Astrocyte (in vitro differentiated cells and primary cell): ENCODE data around the gene SRPRA. TPM values are rescaled to one million over a fixed set of nuclear protein-coding genes. Genes with fewer than 3 reads are reported as not detected.
A peak's percentile ranks its signal among the peaks of the same experiment; 100 is the strongest.

Source experiments
- DNase-seq: peaks from one replicate; pipeline ENCODE4 v3.0.0-alpha.2; 2010; ENCODE audit warnings: low read depth
- FAIRE-seq: peaks from 2 replicates; lab custom pipeline; 2011; peaks lifted over from hg19 to GRCh38; lab: Jason Lieb, UNC
- H2AFZ ChIP-seq: 2 replicates; pipeline ENCODE4 v1.6.0; 2012; ENCODE audit warnings: low read depth, low read length, inconsistent platforms
- H3K27ac ChIP-seq: 2 replicates; pipeline ENCODE4 v1.5.1; 2011; ENCODE audit warnings: low read depth, low read length, inconsistent platforms
- H3K27me3 ChIP-seq: 2 replicates; pipeline ENCODE4 v1.6.0; 2011; ENCODE audit warnings: low read length, inconsistent platforms; ENCODE audit not compliant: insufficient read depth
- H3K36me3 ChIP-seq: 2 replicates; pipeline ENCODE4 v1.5.1; 2011; ENCODE audit warnings: low read length, inconsistent platforms; ENCODE audit not compliant: insufficient read depth
- H3K4me1 ChIP-seq: 2 replicates; pipeline ENCODE4 v1.5.1; 2011; ENCODE audit warnings: low read length, inconsistent platforms; ENCODE audit not compliant: insufficient read depth
- H3K4me2 ChIP-seq: 2 replicates; pipeline ENCODE4 v1.6.0; 2012; ENCODE audit warnings: low read length, inconsistent platforms
- H3K4me3 ChIP-seq: 2 replicates; pipeline ENCODE4 v1.5.1; 2011; ENCODE audit warnings: low read depth, mild to moderate bottlenecking, low read length, inconsistent platforms; ENCODE audit not compliant: insufficient read depth
- H3K79me2 ChIP-seq: 2 replicates; pipeline ENCODE4 v1.6.0; 2012; ENCODE audit warnings: mild to moderate bottlenecking, low read length, inconsistent platforms; ENCODE audit not compliant: insufficient read depth
- H3K9ac ChIP-seq: 2 replicates; pipeline ENCODE4 v1.6.0; 2012; ENCODE audit warnings: mild to moderate bottlenecking, low read length, inconsistent platforms
- H3K9me3 ChIP-seq: 2 replicates; pipeline ENCODE4 v1.5.1; 2012; ENCODE audit warnings: low read depth, mild to moderate bottlenecking, low read length, inconsistent platforms; ENCODE audit not compliant: insufficient read depth
- H4K20me1 ChIP-seq: 2 replicates; pipeline ENCODE4 v1.6.0; 2012; ENCODE audit warnings: low read length, inconsistent platforms; ENCODE audit not compliant: insufficient read depth
- H3K27ac Mint-ChIP-seq: one replicate; pipeline ENCODE4 v1.8.0; 2021; ENCODE audit warnings: mild to moderate bottlenecking, mixed read lengths; ENCODE audit not compliant: unreplicated experiment
- H3K27me3 Mint-ChIP-seq: one replicate; pipeline ENCODE4 v1.8.0; 2021; ENCODE audit warnings: low read depth, mixed read lengths; ENCODE audit not compliant: unreplicated experiment
- H3K36me3 Mint-ChIP-seq: one replicate; pipeline ENCODE4 v1.8.0; 2021; ENCODE audit warnings: low read depth, mixed read lengths; ENCODE audit not compliant: unreplicated experiment
- H3K4me1 Mint-ChIP-seq: one replicate; pipeline ENCODE4 v1.8.0; 2021; ENCODE audit warnings: low read depth, mixed read lengths; ENCODE audit not compliant: unreplicated experiment
- H3K4me3 Mint-ChIP-seq: one replicate; pipeline ENCODE4 v1.8.0; 2021; ENCODE audit warnings: mild to moderate bottlenecking, moderate library complexity, mixed read lengths; ENCODE audit not compliant: unreplicated experiment
- H3K9me3 Mint-ChIP-seq: one replicate; pipeline ENCODE4 v1.8.0; 2021; ENCODE audit warnings: mild to moderate bottlenecking, mixed read lengths; ENCODE audit not compliant: unreplicated experiment
- EZH2 ChIP-seq: IDR thresholded peaks from 2 replicates; pipeline ENCODE4 v1.6.1; 2012; ENCODE audit warnings: mild to moderate bottlenecking, low read length, inconsistent platforms; ENCODE audit not compliant: insufficient read depth
- total RNA-seq: library from RNA; stranded (reverse); gene quantifications from 2 replicates; pipeline ENCODE4 v1.2.1, GENCODE V29; 2021
- TF ChIP-seq, protein P1 (sequence below): IDR thresholded peaks from 2 replicates; pipeline ENCODE4 v1.5.1; 2011; ENCODE audit warnings: low read depth, mild to moderate bottlenecking, inconsistent platforms, low read length, moderate library complexity; ENCODE audit not compliant: insufficient read depth

The SRPRA gene
- total RNA-seq, 1 donor from 2014 or later: 74.6 TPM

GRCh38 chr11:126229858-126230540 lies 38.7 kb downstream of the SRPRA start:
- peak; percentile 35 for DNase-seq
- peaks cover 41% of the 10 kb centered on the region for H4K20me1 ChIP-seq
- no peak overlapping the region for H3K4me2 ChIP-seq
- no peaks in the 10 kb centered on the region for H3K4me1 ChIP-seq
- Mint-ChIP-seq H3K27me3 (no peaks in the 10 kb centered on the region), H3K36me3 (no peaks in the 10 kb centered on the region), H3K4me3 (no peak overlapping the region), H3K9me3 (no peaks in the 10 kb centered on the region), H3K27ac (no peak overlapping the region), H3K4me1 (peaks cover 5% of the 10 kb centered on the region)
- H3K4me3 ChIP-seq: no peak overlapping the region
- no peaks in the 10 kb centered on the region for H3K36me3 ChIP-seq
- TF ChIP-seq EZH2: no peak
- TF ChIP-seq, protein P1, sequence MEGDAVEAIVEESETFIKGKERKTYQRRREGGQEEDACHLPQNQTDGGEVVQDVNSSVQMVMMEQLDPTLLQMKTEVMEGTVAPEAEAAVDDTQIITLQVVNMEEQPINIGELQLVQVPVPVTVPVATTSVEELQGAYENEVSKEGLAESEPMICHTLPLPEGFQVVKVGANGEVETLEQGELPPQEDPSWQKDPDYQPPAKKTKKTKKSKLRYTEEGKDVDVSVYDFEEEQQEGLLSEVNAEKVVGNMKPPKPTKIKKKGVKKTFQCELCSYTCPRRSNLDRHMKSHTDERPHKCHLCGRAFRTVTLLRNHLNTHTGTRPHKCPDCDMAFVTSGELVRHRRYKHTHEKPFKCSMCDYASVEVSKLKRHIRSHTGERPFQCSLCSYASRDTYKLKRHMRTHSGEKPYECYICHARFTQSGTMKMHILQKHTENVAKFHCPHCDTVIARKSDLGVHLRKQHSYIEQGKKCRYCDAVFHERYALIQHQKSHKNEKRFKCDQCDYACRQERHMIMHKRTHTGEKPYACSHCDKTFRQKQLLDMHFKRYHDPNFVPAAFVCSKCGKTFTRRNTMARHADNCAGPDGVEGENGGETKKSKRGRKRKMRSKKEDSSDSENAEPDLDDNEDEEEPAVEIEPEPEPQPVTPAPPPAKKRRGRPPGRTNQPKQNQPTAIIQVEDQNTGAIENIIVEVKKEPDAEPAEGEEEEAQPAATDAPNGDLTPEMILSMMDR: no peak
- no peaks in the 10 kb centered on the region for H3K27me3 ChIP-seq
- H2AFZ ChIP-seq: no peak overlapping the region
- no peak overlapping the region for H3K27ac ChIP-seq
- no peaks in the 10 kb centered on the region for H3K9me3 ChIP-seq
- H3K79me2 ChIP-seq: peaks cover 23% of the 10 kb centered on the region
- FAIRE-seq: no peak
- no peak overlapping the region for H3K9ac ChIP-seq

- no peak for FAIRE-seq
- no peaks in the 10 kb centered on the region for H3K27me3 ChIP-seq
- peaks cover 2% of the 10 kb centered on the region for H3K36me3 Mint-ChIP-seq
- no peaks in the 10 kb centered on the region for H3K9me3 ChIP-seq
- TF ChIP-seq, protein P1: no peak
- no peak for TF ChIP-seq EZH2
- no peak overlapping the region for H2AFZ ChIP-seq
- H3K36me3 ChIP-seq: no peaks in the 10 kb centered on the region
- no peak overlapping the region for H3K9ac ChIP-seq
- DNase-seq: no peak
- H4K20me1 ChIP-seq: peaks cover 65% of the 10 kb centered on the region
- no peak overlapping the region for H3K4me2 ChIP-seq
- H3K27ac ChIP-seq: no peak overlapping the region
- H3K27ac Mint-ChIP-seq: no peak overlapping the region
- H3K4me1 ChIP-seq: no peaks in the 10 kb centered on the region
- no peak overlapping the region for H3K4me3 ChIP-seq
- peaks cover 4% of the 10 kb centered on the region for H3K4me1 Mint-ChIP-seq
- peaks cover 50% of the 10 kb centered on the region for H3K79me2 ChIP-seq
- no peaks in the 10 kb centered on the region for H3K27me3 Mint-ChIP-seq
- no peak overlapping the region for H3K4me3 Mint-ChIP-seq
- no peaks in the 10 kb centered on the region for H3K9me3 Mint-ChIP-seq
These were observed 42.2 kb downstream of the SRPRA start for GRCh38 chr11:126226334-126227084.

- Mint-ChIP-seq H3K36me3 (peaks cover 2% of the 10 kb centered on the region), H3K9me3 (no peaks in the 10 kb centered on the region), H3K4me3 (no peak overlapping the region), H3K27me3 (no peaks in the 10 kb centered on the region), H3K27ac (no peak overlapping the region), H3K4me1 (peaks cover 3% of the 10 kb centered on the region)
- no peak for TF ChIP-seq EZH2
- TF ChIP-seq, protein P1: no peak
- Histone ChIP-seq H3K4me1 (no peaks in the 10 kb centered on the region), H3K4me3 (no peak overlapping the region), H3K9me3 (no peaks in the 10 kb centered on the region), H3K36me3 (no peaks in the 10 kb centered on the region), H3K27me3 (no peaks in the 10 kb centered on the region), H3K27ac (no peak overlapping the region), H2AFZ (no peak overlapping the region), H4K20me1 (peaks cover 70% of the 10 kb centered on the region), H3K9ac (no peak overlapping the region), H3K79me2 (peaks cover 62% of the 10 kb centered on the region), H3K4me2 (no peak overlapping the region)
- DNase-seq: no peak
- no peak for FAIRE-seq
These were observed 43.4 kb downstream of the SRPRA start for GRCh38 chr11:126225295-126225665.
